Measurements from ENCODE around the gene GRAMD1B.
"Not testable (repeated sequence)": the region's sequence is repeated elsewhere in the genome, so short reads cannot be mapped to it uniquely, and the experiment has no call there.

GRAMD1B gene

DNA sequence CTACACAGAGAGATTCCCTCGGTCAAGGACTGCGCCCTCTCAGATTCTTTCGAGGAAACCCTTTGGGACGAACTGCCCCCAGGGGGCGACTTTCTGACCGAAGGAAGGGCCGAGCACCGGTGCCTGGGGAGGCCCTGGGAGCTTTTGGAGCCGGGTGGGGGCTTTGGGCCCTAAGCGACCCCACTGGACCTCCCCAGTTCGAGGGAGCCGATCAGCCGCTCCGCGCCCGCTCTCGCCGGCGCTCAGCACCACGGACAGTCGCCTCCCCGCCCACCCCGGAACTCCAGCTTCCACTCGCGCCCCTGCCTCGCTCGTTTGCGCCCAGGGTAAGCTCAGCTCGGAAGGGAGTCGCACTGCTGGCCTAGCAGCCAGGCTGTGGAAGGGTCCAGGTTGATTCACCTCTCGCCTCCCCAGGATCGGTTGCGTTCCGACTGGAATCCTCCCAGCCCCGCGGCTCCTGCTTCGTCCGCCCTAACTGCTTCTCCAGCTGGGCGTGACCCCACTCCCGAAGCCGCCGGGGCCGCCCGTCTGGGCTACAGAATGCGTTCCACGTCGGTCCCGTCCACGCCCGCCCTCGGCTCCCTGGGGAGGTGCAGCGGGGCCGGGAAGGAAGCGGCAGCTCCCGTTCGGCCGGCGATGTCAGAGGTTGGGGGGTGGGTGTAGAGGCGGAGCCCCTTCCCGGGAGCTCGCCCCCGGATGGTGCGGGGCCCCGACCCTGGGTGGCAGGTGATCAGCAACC, 223.9 kb downstream of the GRAMD1B start:
- peak; percentile 14 for DNase-seq

DNA sequence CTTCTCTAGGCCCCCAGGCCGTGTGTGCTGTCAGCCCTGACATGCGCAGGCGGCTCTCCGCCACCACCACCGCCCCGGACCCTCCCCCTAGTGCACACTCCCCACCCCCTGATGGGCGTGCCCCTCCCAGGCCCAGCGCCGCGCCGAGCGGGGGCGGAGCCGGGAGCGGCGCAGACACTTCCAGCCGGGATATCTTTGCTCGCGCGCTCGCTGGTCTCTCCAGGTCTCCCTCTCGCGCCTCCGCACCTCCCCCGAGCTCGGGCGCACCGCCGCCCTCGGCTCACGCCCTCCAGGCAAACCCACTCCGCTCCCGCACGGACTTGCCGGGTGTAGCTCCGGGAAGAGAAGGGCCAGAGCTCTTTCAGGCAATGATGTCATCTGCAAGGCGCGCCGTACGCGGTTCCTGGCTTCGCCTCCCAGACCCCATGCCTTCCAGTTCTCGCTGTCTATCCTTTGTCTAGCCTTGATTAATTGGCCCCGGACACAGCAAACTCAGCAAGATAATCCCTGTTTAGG, 224.6 kb downstream of the GRAMD1B start, which contains the start of gene SCN3B:
Gene SCN3B (minus strand): TSS at position 59 of the 516 bp plus-strand sequence. CDS start 823 bp downstream, outside the sequence.
- no peak for DNase-seq

DNA sequence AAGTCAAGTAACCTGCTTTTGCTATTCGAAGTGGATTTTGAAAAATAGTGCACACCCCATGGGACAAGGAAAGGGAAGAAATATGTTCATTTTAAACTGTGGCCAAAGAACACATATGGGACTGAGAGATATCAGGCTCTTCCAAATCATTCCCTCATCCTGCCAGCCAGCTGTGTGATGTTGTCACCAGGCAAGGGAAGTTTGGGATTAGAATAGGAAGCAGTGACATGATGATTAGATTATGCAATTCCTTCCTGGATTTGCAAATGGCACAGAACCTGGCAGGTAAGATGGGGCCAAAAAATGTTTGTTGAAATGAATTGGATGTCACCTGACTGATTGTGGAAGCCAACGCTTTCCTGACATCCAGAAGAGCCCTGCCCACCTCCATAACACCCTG, 229.2 kb downstream of the GRAMD1B start:
- DNase-seq: no peak

DNA sequence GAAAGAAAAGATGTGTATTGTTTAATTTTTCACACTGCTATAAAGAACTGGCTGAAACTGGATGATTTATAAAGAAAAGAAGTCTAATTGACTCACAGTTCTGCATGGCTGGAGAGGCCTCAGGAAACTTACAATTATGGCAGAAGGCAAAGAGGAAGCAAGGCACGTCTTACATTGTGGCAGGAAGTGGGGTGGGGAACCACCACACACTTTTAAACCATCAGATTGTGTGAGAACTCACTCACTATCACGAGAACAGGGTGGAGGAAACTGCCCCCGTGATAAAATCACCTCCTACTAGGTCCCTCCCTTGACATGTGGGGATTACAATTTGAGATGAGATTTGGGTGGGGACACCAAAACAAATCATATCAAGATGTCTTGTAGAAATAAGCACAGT, 229.9 kb downstream of the GRAMD1B start:
- DNase-seq: not testable (repeated sequence)

DNA sequence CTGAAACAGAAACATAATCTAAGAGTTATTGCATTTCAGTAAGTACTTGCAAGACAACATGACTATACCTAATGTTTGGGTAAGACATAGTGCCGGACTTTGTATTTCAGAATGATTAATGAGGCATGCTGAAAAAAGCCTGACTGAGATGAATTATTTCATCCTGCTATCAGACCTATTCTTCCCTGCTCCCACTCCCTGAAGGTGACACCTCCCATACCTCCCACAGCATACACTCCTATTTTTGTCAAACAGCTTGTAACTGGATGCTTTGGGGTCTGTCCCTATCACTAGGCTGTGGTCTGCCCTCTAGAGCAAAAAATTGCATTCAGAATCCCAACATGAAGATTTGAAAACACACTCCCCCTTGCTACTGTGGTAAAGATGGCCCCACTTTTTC, 235.2 kb downstream of the GRAMD1B start:
- DNase-seq: no peak

DNA sequence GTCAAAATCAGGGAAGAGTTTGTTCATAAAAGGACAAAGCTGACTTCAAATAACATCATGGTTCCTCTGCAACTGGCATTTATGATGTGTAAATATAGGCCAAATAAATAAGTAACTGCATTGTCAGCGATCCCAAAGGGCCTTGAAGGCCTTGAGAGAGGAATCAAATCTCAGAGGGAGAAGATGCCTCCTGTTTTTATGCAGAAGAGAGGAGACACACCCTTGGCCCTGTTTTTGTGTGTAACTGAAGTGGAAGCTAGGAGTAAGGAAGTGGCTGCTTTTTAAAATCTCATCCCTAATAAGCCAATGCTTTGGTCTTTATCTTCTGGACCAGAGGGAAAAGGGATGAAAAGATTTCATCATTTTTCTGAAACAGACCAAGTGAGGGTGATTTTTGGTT, 240.0 kb downstream of the GRAMD1B start:
- no peak for DNase-seq

DNA sequence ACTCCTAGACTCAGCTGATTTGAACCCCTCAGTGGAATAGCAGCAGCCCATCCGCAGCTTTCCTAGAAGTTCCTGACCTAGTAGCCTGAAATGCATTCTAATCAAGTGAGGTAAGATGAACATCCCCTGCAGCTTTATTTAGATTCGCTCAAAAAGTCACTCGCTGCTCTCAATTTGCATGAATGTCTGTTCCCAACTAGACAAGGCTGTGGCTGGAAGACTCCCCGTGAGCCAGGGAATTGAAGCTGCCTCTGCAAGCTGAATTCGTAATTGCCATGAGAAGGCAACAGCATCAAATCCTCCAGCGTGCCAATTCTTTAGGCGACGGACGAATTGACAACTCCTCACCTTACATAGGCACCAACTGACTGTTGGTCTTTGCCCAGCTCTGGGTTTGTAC, 241.5 kb downstream of the GRAMD1B start:
- no peak for DNase-seq

DNA sequence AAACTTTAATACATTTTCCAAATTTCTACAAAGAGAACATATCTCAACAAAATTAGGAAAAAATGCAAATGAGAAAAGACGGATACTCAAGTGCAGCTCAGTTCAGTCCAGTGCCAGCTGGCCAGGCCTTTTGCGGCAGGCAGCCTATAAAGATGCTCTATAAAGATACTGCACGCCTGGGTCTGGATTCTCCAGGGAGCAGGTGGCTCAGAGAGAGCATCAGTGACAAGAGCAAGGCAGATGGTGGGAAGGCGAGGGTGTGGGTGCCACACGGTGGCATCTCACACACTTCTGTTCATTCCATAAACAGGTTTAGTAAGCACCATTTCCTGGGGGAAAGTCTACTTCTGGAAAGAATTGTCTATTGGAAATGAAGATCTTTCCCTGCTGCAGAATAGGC, 242.5 kb downstream of the GRAMD1B start:
- DNase-seq: no peak

DNA sequence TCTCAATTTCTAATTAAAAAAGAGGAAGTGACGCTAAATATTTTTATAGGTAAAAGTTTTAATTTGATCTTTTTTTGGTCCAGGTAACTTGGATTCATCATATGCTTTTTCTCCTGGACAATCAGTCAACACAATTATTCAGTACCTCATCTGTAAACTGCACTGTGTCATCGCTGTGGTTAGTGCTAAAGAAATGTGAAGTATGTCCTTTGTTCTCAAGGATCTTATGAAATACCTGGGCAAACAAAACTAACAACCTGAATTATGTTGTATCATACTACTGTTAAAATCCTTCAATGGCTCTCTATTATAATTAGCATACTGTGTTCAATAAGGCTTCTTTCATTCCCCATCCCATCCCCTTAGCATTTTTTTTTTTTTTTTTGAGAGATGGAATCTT, 244.2 kb downstream of the GRAMD1B start:
- no peak for DNase-seq

All from activated naive CD4-positive, alpha-beta T cell treated with Interleukin-2 at 50 U/mL for 16 hours (primary cell).